Parathyroid adenoma (tissue), 2 donors: ENCODE measurements around the gene CARS1.

Experiments used
- H2AFZ ChIP-seq: fragments of 300-600 bp; sonication (generic); one replicate; pipeline ENCODE4 v1.7.0; 2017; ENCODE audit warnings: antibody characterized with exemption, mild to moderate bottlenecking
- H3K27ac ChIP-seq: fragments of 300-600 bp; sonication (generic); one replicate; pipeline ENCODE4 v1.7.0; 2017
- H3K27me3 ChIP-seq: fragments of 300-600 bp; sonication (generic); one replicate; pipeline ENCODE4 v1.7.0; 2017; ENCODE audit warnings: low read length; ENCODE audit not compliant: control insufficient read depth, insufficient read depth
- H3K36me3 ChIP-seq: fragments of 300-600 bp; sonication (generic); one replicate; pipeline ENCODE4 v1.7.0; 2017; ENCODE audit warnings: low read length; ENCODE audit not compliant: control insufficient read depth, insufficient read depth
- H3K4me1 ChIP-seq: fragments of 300-600 bp; sonication (generic); one replicate; pipeline ENCODE4 v1.7.0; 2017; ENCODE audit warnings: control low read depth
- H3K4me2 ChIP-seq: fragments of 300-600 bp; sonication (generic); one replicate; pipeline ENCODE4 v1.7.0; 2017; ENCODE audit warnings: low read length
- H3K4me3 ChIP-seq: fragments of 300-600 bp; sonication (generic); one replicate; pipeline ENCODE4 v1.7.0; 2017; ENCODE audit warnings: low read depth, low read length
- H3K79me2 ChIP-seq: fragments of 300-600 bp; sonication (generic); one replicate; pipeline ENCODE4 v1.7.0; 2017; ENCODE audit warnings: control low read depth
- H3K9ac ChIP-seq: fragments of 300-600 bp; sonication (generic); one replicate; pipeline ENCODE4 v1.7.0; 2017; ENCODE audit warnings: mild to moderate bottlenecking
- H3K9me3 ChIP-seq: fragments of 300-600 bp; sonication (generic); one replicate; pipeline ENCODE4 v1.7.0; 2017; ENCODE audit warnings: low read length; ENCODE audit not compliant: control insufficient read depth
- CTCF ChIP-seq: fragments of 300-600 bp; sonication (generic); IDR thresholded peaks from one replicate; pipeline ENCODE4 v1.7.0; 2017; ENCODE audit warnings: antibody characterized with exemption, mild to moderate bottlenecking
- donor health status: primary hyperparathyroidism.

Gene CARS1

DNA sequence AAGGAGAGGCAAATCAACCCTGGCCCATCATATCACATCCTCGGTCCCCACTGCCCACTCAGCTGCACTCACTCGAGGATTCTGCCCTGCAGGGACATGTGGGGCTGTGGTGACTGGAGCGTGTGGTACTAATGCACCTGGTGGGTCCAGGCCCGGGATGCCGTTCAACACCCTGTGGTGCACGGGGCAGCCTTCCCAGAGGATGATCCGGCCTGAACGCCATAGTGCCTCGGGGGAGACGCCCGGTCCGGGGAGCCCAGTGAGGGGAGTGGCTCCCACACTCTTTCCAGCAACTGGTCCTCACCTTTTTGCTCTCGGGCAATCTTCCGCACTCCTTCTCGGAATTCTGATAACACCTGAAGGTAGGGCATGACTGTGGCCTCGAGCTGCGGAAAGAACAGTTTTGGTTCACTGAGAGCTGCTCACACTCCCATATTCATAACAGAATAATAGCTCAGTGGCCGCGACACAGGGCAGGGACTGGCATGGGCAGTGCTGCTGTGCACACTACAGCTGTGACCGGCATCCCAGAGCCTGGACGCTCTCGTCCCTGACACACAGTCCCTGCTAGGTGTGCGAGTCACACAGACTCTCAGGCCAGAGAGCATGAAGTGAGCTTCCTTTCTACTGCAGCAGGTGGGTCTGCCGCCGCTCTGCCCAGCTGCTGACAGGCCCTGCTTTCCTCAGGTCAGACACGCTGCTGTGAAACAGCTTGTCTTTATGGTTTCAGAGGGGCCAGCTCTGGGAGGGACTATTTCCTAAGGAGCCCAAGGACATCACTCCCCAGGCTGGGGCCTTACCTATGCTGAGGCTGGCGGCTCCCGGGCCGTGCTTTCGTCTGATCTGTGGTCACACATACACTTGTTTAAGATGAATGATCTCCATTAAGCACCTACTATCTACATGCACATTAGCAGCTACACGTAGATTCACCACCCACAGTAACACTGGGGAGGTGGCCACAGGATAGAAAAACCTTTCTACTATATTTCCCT lies 45.0 kb downstream of the CARS1 start:
- Histone ChIP-seq H3K4me3 (no peak overlapping the region), H3K27ac (no peak overlapping the region), H3K27me3 (no peaks in the 10 kb centered on the region), H2AFZ (no peak overlapping the region), H3K36me3 (no peaks in the 10 kb centered on the region), H3K9ac (no peak overlapping the region), H3K4me2 (no peak overlapping the region), H3K9me3 (no peaks in the 10 kb centered on the region), H3K79me2 (no peaks in the 10 kb centered on the region), H3K4me1 (no peaks in the 10 kb centered on the region)
- no peak for TF ChIP-seq CTCF

GRCh38 chr11:3010521-3011275 lies 46.5 kb downstream of the CARS1 start:
- no peak overlapping the region for H3K4me3 ChIP-seq
- no peak overlapping the region for H3K4me2 ChIP-seq
- no peaks in the 10 kb centered on the region for H3K4me1 ChIP-seq
- H3K36me3 ChIP-seq: no peaks in the 10 kb centered on the region
- no peaks in the 10 kb centered on the region for H3K79me2 ChIP-seq
- no peak overlapping the region for H2AFZ ChIP-seq
- H3K27ac ChIP-seq: no peak overlapping the region
- H3K9me3 ChIP-seq: no peaks in the 10 kb centered on the region
- H3K9ac ChIP-seq: no peak overlapping the region
- TF ChIP-seq CTCF: no peak
- no peaks in the 10 kb centered on the region for H3K27me3 ChIP-seq

- Histone ChIP-seq H3K4me1 (no peaks in the 10 kb centered on the region), H3K4me2 (no peak overlapping the region), H2AFZ (no peak overlapping the region), H3K9ac (no peak overlapping the region), H3K36me3 (no peaks in the 10 kb centered on the region), H3K27me3 (no peaks in the 10 kb centered on the region), H3K9me3 (no peaks in the 10 kb centered on the region), H3K4me3 (no peak overlapping the region), H3K27ac (no peak overlapping the region), H3K79me2 (no peaks in the 10 kb centered on the region)
- TF ChIP-seq CTCF: no peak
Observed at GRCh38 chr11:3010004-3010403, 47.2 kb downstream of the CARS1 start.

- Histone ChIP-seq H2AFZ (no peak overlapping the region), H3K4me3 (no peak overlapping the region), H3K4me1 (no peaks in the 10 kb centered on the region), H3K27me3 (no peaks in the 10 kb centered on the region), H3K9me3 (no peaks in the 10 kb centered on the region), H3K4me2 (no peak overlapping the region), H3K79me2 (no peaks in the 10 kb centered on the region), H3K27ac (no peak overlapping the region), H3K36me3 (no peaks in the 10 kb centered on the region), H3K9ac (no peak overlapping the region)
- TF ChIP-seq CTCF: no peak
Observed at GRCh38 chr11:3009481-3009880, 47.7 kb downstream of the CARS1 start.
